Fibroblast of lung (primary cell): ENCODE results near the gene FGF13. TPM values are rescaled to one million over a fixed set of nuclear protein-coding genes. Genes with fewer than 3 reads are reported as not detected.

Experiments used
- DNase-seq, 2 donors: peaks; one replicate each; pipeline versions ENCODE4 v3.0.0 to v3.0.0-alpha.2; 2010; ENCODE audit warnings: low read depth in 2 of 2
- H2AFZ ChIP-seq: 2 replicates; pipeline ENCODE4 v1.5.1; 2012; ENCODE audit warnings: low read length, control low read depth, inconsistent platforms
- H3K27ac ChIP-seq: 2 replicates; pipeline ENCODE4 v1.5.1; 2011; ENCODE audit warnings: low read length, control low read depth; ENCODE audit not compliant: insufficient read depth
- H3K27me3 ChIP-seq: 2 replicates; pipeline ENCODE4 v1.5.1; 2011; ENCODE audit warnings: mild to moderate bottlenecking, low read length; ENCODE audit not compliant: control insufficient read depth, insufficient read depth
- H3K36me3 ChIP-seq: 2 replicates; pipeline ENCODE4 v1.5.1; 2011; ENCODE audit warnings: low read length; ENCODE audit not compliant: control insufficient read depth, insufficient read depth
- H3K4me1 ChIP-seq: 2 replicates; pipeline ENCODE4 v1.5.1; 2011; ENCODE audit warnings: low read length; ENCODE audit not compliant: control insufficient read depth, insufficient read depth; ENCODE audit errors: extremely low read depth
- H3K4me2 ChIP-seq: 2 replicates; pipeline ENCODE4 v1.5.1; 2011; ENCODE audit warnings: low read length, control low read depth; ENCODE audit not compliant: insufficient read depth; ENCODE audit errors: extremely low read depth
- H3K4me3 ChIP-seq, 4 experiments: fragments of 200-600 bp in 1 of 4; sonication (generic) in 1 of 4; replicated peaks in 1 of 4; 2 replicates each; pipeline ENCODE4 v1.5.1; 2011 to 2016; ENCODE audit warnings: low read length in 4 of 4, low read depth in 3 of 4, mild to moderate bottlenecking in 3 of 4, control low read depth in 2 of 4, inconsistent platforms in 1 of 4, mixed read lengths in 1 of 4; ENCODE audit not compliant: insufficient read depth in 1 of 4; ENCODE audit errors: control extremely low read depth in 1 of 4
- H3K79me2 ChIP-seq: 2 replicates; pipeline ENCODE4 v1.5.1; 2012; ENCODE audit warnings: mild to moderate bottlenecking, low read length, inconsistent platforms; ENCODE audit not compliant: control insufficient read depth, insufficient read depth
- H3K9ac ChIP-seq: 2 replicates; pipeline ENCODE4 v1.5.1; 2011; ENCODE audit warnings: mild to moderate bottlenecking, low read length, control low read depth; ENCODE audit not compliant: insufficient read depth
- H3K9me3 ChIP-seq: 2 replicates; pipeline ENCODE4 v1.5.1; 2012; ENCODE audit warnings: low read depth, low read length; ENCODE audit not compliant: control insufficient read depth, insufficient read depth
- H4K20me1 ChIP-seq: 2 replicates; pipeline ENCODE4 v1.5.1; 2011; ENCODE audit warnings: low read length; ENCODE audit not compliant: control insufficient read depth, insufficient read depth; ENCODE audit errors: extremely low read depth
- EZH2 ChIP-seq: IDR thresholded peaks from 2 replicates; pipeline ENCODE4 v1.5.1; 2012; ENCODE audit warnings: low read length, control low read depth, mild to moderate bottlenecking; ENCODE audit errors: missing control alignments
- polyA plus RNA-seq, 2 donors: library from polyadenylated mRNA; depleted of rRNA in 1 of 2; stranded (reverse) in 1 of 2; unstranded in 1 of 2; fragments of >200 nt; gene quantifications; 2 replicates each; pipeline ENCODE4 v1.2.1, GENCODE V29; 2011 to 2012; ENCODE audit warnings: missing spikeins in 1 of 2
- total RNA-seq: library from RNA; depleted of rRNA; stranded (reverse); fragments of >200 nt; gene quantifications from 2 replicates; pipeline ENCODE4 v1.2.1, GENCODE V29; 2014
- TF ChIP-seq, protein P1 (sequence below), 2 donors: IDR thresholded peaks in 1 of 2; conservative IDR thresholded peaks in 1 of 2; 1 replicate in 1 of 2; 2 replicates in 1 of 2; pipeline ENCODE4 v1.5.1; 2011 to 2012; ENCODE audit warnings: low read length in 2 of 2, control low read depth in 1 of 2, inconsistent platforms in 1 of 2, low read depth in 1 of 2, mild to moderate bottlenecking in 1 of 2

FGF13 gene
- total and polyA plus RNA-seq, 2 donors (not counting 1 experiment from before 2014, with no cell fraction given): 2.5 to 9.6 TPM

DNA sequence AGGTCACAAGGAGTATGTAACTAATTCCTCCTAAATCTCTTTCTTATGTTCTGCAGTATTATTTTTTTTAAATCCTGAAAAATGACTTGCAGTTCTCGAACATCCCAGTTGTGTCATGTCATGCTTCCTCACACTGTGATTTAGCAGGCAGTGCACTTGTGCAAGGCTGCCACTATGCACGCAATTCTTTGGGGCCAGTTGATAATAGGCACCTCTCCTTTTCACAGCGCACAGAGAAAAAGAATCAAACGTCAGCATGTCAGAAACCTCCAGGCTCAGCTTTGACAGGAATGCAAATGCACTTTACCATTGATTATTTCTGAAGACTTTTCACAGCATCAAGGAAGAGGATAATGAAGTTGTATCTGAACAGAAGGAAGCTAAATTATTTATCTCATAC lies 62.9 kb downstream of the FGF13 start:
- DNase-seq: no peak
- Histone ChIP-seq H3K36me3 (no peaks in the 10 kb centered on the region), H3K4me1 (no peaks in the 10 kb centered on the region), H3K4me3 (no peak overlapping the region), H3K9ac (no peak overlapping the region), H3K27me3 (no peaks in the 10 kb centered on the region), H3K79me2 (no peaks in the 10 kb centered on the region), H3K9me3 (no peaks in the 10 kb centered on the region), H3K27ac (no peak overlapping the region), H3K4me2 (no peak overlapping the region), H4K20me1 (no peaks in the 10 kb centered on the region), H2AFZ (no peak overlapping the region)
- no peak for TF ChIP-seq EZH2
- TF ChIP-seq, protein P1, sequence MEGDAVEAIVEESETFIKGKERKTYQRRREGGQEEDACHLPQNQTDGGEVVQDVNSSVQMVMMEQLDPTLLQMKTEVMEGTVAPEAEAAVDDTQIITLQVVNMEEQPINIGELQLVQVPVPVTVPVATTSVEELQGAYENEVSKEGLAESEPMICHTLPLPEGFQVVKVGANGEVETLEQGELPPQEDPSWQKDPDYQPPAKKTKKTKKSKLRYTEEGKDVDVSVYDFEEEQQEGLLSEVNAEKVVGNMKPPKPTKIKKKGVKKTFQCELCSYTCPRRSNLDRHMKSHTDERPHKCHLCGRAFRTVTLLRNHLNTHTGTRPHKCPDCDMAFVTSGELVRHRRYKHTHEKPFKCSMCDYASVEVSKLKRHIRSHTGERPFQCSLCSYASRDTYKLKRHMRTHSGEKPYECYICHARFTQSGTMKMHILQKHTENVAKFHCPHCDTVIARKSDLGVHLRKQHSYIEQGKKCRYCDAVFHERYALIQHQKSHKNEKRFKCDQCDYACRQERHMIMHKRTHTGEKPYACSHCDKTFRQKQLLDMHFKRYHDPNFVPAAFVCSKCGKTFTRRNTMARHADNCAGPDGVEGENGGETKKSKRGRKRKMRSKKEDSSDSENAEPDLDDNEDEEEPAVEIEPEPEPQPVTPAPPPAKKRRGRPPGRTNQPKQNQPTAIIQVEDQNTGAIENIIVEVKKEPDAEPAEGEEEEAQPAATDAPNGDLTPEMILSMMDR (conservative IDR thresholded peaks at IDR 0.05 in 1 of 2, IDR thresholded peaks at IDR 0.05 in 1 of 2; ENCODE audit: low read depth in 1 of 2, low read length in 2 of 2): no peak

- Histone ChIP-seq H3K9me3 (no peaks in the 10 kb centered on the region), H3K36me3 (no peaks in the 10 kb centered on the region), H3K27me3 (no peaks in the 10 kb centered on the region), H3K4me3 (no peak overlapping the region), H2AFZ (no peak overlapping the region), H3K79me2 (no peaks in the 10 kb centered on the region), H4K20me1 (no peaks in the 10 kb centered on the region), H3K4me1 (no peaks in the 10 kb centered on the region), H3K4me2 (no peak overlapping the region), H3K9ac (no peak overlapping the region), H3K27ac (no peak overlapping the region)
- peak in 1 of 2 donors; percentile 55 for DNase-seq
- TF ChIP-seq, protein P1 (conservative IDR thresholded peaks at IDR 0.05 in 1 of 2, IDR thresholded peaks at IDR 0.05 in 1 of 2; ENCODE audit: low read depth in 1 of 2, low read length in 2 of 2): no peak
- no peak for TF ChIP-seq EZH2
Measured at GRCh38 chrX:138638996-138639395, 72.5 kb downstream of the FGF13 start.
